Bone marrow (tissue), 2 donors: ENCODE data around the gene GCC1.

Experiments
- DNase-seq, 2 donors: peaks; one replicate each; lab custom pipeline; 2025; lab: John Stamatoyannopoulos, UW

Gene GCC1, protein sequence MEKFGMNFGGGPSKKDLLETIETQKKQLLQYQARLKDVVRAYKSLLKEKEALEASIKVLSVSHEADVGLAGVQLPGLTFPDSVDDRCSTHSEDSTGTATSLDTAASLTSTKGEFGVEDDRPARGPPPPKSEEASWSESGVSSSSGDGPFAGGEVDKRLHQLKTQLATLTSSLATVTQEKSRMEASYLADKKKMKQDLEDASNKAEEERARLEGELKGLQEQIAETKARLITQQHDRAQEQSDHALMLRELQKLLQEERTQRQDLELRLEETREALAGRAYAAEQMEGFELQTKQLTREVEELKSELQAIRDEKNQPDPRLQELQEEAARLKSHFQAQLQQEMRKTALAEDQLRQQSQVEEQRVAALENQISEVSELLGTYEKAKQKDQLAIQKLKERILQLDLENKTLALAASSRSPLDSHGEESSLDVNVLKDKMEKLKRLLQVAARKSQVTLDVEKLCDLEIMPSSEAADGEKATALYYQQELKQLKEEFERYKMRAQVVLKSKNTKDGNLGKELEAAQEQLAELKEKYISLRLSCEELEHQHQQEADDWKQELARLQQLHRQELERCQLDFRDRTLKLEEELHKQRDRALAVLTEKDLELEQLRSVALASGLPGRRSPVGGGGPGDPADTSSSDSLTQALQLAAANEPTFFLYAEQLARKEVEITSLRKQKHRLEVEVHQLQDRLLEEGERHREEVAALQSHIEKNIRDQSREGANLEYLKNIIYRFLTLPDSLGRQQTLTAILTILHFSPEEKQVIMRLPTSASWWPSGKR

DNA sequence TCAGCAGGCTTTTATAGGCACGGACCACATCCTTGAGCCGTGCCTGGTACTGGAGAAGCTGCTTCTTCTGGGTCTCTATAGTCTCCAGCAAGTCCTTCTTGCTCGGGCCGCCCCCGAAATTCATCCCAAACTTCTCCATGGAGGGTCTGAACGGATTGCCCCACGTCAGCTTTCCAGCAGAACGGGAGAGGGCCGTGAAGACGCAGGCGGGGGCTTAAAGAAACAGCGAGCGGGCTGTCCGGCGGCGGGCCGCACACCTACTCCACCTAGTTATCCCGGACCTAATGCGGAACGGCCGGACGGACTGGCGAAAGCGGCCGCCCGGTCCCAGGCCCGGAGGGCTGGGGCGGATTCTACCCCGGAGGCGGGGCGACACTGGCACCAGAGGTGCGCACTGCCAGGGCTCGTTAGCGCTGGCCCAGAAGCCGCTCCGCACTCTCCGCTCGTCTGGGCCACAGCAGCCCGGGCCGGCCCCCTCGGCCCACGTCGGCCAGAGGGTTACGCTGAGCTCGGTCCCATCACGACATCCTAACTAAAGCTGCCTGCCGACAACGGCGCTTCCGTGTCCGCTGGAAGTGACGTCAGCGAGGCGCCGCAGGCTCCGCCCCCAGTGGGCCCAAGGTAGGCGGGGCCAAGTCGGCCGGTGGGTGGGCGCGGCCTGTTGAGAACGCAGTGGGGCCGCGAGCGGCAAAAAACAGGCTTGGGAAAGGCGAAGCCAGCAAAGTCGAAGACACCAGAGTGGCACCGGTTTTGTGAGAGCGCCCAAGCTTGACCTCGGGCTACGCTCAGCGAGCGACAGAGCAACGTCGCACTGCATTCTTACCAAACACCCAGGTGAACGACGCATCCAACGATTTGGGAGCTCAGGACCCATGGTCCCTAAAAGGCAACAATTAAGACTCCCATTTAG, at the start of gene GCC1:
GCC1 (minus strand) TSS at position 553 of the 910 bp plus-strand sequence; CDS start at position 139, 414 bp downstream.
- peak; percentile 62 to 81 for DNase-seq

DNA sequence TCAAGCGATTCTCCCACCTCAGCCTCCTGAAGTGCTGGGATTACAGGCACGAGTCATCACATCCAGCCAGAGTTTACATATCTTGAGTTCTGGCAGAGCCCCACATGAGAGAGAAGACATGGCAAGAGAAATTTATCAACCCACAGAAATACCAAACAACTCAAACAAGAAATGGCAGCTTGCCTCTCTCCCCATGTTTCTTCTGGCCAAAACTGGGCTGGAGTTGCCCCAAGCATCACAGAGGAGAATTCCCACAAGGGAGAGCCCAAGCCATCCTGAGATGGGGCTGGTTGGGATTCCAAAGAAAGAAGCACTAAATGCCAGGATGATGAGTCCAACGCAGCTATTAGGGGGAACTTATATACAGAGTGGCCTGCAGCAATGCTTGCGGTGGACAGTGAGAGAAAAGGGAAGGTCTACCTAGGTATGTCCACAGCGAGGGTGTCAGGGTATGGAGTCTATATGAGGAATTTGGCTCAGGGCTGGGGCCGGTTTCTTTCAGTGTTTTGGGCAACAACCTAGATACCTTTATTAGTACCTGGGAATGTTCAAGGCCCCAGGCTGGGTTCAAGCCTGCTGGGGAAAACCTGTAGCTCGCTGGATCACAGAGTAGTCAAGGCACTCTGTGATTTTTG, 47.0 kb upstream of the GCC1 start:
- DNase-seq = no peak

DNA sequence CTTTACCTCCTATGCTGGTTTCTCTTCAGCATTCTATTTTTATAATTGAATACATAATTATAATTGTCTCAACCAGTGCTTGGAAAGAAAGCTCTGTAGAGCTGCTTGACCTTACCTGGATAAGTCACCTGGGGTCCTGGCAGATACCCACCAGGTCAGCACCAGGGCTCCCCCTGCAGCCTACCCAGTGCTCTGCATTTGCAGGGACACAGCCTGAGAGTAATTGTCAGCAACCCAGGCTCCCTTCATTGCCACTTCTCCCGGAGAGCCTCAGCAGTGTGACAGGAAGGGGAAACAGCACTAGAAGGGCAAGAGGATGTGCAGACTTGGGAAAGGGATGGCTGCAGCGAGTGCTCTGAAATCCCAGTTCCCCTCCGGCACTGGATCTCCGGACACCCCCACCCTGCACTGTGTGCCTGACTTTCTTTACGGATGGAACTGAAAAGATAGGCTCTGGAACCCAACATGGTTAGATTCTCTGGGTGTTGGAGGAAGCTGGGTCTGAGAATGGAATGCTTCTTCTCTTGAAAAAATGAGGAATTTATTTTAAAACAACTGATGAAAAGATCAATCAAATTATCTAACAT, 44.0 kb upstream of the GCC1 start:
- DNase-seq = no peak

DNA sequence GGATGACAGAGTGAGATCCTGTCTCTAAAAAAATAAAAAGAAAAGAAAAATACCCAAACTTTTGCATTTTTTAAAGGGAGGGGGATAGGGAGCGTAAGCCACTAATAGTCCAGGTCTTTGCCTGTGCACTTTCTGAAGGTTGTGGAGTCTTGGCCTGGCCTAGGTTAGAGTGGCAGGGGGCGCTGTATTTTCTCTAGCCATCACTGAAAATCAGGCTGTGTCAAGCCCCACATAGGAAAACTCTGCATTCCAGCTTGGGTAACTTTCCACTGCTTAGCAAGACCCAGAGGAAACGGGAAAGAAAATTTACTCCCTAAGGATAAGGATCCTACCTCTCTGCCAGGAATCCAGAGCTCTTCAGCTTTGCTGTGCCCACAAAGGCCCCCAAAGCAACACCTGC, 43.0 kb upstream of the GCC1 start:
- DNase-seq = no peak

DNA sequence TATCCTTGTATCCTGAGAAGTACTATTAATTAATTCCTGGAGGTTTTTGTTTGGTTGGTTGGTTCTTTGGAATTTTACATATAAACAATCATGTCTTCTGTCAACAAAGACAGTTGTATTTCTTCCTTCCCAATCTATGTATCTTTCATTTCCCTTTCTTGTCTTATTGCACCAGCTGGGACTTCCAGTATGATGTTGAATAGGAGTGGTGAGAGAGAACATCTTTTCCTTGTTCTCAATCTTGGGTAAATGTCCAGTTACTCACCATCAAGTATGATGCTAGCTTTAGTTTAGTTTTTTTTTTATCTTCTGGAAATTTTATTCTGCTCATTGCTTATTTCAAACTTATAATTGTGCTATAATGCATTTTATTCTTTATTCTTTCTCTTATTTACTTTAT, 39.9 kb upstream of the GCC1 start:
- no peak for DNase-seq

GRCh38 chr7:127620406-127621233, 35.2 kb upstream of the GCC1 start:
- DNase-seq = no peak

DNA sequence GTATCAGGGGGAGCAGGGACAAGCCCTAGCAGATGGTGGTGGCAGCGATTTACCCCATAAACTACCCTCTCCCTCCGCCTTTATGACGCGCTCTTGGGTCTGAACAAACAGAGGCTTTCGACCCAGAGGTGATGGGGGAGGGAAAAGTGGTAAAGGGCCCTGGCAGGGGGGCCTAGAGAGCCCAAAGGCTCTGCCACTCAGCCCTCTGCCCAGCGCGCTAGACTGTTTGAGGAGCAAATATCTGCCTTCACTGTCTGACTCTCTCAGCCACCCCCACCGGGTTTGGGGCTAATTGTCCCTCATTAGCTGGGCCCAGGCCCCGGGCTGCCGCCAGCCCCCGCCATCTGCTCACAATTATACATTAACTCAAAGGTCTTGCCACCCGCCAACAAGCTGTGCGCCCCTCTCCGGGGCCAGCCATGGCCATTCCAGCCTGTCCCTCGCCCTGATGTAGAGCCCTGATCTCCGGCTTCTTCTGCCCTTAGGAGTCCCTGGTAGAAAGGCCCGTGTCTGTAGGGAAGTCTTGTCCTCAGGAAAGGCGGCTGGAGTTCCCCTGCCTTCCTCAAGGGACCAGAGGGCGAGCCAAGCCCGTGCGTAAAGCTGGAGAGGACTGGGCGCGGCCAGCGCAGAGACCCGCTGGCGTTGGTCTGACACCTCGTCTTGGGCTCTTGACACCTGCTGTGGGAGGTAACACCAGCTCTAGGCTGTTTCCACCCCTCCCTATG, 34.4 kb upstream of the GCC1 start:
- no peak for DNase-seq

- DNase-seq = no peak
Observed at GRCh38 chr7:127618775-127619174, 33.4 kb upstream of the GCC1 start.

- no peak for DNase-seq
Observed at GRCh38 chr7:127618042-127618441, 32.6 kb upstream of the GCC1 start, which contains the start of gene PAX4. Gene PAX4 (minus strand): TSS chr7:127618142. CDS start chr7:127615928, 2,214 bp downstream.

DNA sequence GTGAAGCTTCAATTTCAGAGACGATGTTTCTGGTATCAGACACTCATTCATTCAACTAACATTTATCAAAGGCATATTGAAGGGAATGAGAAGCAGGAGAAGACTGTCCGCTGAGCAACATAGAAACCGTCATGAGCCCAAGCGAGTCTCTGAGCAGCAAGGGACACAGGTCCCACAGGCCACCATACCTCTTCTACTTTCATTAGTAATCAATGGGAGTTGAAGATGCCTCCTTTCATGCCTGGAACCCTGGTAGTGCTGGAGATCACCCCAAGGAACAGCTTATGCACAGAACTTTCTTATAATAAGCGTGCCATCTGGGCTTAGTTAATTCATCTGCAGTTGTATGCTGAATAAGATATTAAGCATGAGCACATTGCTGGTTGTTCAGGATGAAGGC, 31.3 kb upstream of the GCC1 start:
- DNase-seq = no peak

DNA sequence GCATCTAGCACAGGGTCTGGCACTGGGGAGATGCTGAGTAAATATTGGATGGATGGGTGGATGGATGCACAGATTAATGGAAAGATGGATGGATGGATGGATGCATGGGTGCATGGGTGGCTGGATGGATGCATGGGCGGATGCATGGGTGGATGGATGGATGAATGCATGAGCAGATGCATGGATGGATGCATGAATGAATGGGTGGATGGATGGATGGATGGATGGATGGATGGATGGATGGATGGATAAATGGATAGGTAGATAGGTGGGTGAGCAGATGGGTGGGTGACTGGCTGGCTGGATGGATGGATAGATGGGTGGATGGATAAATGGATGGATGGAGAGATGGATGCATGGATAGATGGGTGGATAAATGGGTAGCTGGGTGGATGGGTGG, 26.9 kb upstream of the GCC1 start:
- DNase-seq = no peak

DNA sequence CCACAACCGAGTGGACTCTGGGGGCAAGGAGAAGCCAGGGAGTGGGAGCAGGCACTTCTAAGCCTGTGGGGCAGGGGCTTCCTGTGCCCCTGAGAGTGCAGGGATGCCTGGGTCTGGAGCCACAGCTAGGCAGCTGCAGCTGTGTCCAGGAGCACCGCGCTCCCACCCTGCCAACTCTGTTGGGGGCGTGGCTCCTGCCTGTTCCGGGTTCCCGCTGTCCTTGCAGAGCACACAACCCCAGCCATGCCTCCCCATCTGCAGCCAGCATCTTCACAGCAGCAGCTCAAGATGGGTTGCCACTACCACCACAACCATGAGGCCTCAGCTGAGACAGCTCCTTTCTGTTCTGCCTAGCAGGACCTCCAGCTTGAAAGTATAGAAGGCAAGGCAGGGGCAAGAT, 23.9 kb upstream of the GCC1 start:
- no peak for DNase-seq

DNA sequence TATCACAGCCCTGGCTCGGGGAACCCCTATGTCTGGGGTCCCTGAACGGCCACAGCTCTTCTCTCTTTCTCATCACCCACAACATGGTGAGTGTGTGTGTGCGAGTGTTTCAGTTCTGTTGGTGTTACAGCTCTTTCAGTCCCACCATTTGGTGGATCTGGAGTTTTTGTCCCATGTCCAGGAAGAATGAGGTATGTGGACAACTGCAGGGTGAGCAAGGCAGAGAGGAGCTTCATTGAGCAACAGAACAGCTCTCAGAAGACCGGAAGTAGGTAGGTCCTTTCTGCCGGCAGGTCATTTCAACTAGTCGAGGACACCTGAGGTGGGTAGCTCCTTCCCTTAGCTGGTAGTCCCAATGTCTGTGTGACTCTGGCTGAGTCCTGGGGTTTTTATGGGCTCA, 23.1 kb upstream of the GCC1 start:
- DNase-seq = no peak

DNA sequence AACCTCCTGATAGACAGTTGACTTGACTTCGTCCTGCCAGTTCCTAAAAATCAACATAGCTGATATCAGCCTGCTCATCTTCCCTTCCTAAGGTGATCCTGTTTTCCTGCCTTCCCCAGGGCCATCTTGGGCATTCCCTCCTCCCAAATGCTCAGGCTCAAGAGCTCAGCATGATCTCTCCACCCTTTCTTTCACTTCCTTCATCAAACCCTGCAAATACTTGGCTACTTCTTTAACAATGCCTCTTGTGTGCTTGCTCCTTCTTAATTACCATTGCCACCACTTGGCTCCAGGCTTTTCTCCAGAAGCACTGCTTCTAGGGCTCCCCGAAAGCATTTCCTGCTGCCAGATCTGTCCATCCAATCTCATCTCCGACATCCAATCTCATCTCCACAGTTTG, 15.5 kb upstream of the GCC1 start:
- no peak for DNase-seq

DNA sequence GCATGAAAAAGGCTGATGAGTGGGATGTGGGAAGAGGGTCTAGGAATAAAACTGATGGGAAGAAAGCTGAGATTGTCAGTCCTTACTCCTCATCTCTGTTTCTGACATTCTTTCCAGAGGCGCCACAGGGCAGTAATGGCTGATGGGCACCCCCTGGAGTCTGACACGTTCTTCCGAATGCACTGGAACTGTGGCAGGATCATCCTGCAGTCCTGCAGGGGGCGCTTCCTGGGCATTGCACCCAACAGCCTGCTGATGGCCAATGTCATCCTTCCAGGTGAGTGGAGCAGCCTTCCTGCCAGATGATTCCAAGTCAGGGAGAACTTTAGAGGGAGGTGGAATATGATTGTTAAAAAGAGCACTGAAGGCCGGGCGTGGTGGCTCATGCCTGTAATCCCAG, 12.9 kb upstream of the GCC1 start:
- no peak for DNase-seq

DNA sequence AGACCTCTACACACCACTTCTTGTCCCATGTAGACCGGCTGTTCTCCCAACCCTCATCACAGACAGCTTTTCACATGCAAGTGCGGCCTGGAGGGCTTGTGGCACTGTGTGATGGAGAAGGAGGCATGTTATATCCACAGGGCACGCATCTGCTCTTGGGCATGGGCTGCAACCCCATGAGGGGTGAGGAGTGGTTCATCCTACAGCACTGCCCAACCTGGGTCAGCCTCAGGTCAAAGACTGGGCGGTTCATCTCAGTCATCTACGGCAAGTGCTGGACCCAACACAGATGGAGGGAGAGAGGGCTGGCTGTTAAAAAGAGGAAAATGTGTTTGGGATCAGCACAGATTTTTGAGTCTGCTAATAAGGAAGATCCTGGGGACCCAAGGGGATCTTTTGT, 10.3 kb upstream of the GCC1 start:
- DNase-seq = no peak

DNA sequence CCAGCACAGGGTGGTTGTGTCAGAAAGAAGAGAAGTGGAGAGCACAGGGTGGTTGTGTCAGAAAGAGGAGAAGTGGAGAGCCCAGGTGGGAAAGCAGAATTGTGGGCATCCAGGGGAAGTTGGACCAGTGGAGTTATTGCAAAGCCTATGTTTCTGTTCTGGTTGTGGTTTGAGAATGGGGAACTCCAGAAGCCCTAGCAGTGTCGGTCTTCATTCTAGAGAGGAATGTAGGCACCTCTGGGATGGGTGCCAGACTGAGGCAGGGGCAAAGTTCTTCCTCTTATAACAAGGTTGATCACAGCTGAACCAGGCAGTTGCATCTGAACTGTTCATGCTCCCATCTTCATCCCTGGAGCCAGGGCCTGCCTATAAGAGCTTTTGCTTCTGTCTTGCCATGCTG, 9.1 kb upstream of the GCC1 start:
- peak; percentile 3 to 77 for DNase-seq

DNA sequence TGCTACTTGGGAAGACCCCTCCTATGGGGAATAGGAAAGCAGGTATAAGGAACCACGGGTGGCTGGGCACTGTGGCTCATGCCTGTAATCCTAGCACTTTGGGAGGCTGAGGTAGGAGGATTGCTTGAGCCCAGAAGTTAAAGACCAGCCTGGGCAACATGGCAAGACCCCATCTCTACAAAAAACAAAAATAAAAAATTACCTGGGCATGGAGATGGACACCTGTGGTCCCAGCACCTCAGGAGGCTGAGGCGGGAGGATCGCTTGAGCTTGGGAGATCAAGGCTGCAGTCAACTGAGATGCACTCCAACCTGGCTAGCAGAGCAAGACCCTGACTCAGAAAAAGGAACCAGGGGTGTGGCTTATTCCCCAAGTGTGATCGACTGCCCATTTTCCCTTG, 7.2 kb upstream of the GCC1 start:
- DNase-seq = no peak

GRCh38 chr7:127591591-127591990, 6.2 kb upstream of the GCC1 start:
- no peak for DNase-seq

DNA sequence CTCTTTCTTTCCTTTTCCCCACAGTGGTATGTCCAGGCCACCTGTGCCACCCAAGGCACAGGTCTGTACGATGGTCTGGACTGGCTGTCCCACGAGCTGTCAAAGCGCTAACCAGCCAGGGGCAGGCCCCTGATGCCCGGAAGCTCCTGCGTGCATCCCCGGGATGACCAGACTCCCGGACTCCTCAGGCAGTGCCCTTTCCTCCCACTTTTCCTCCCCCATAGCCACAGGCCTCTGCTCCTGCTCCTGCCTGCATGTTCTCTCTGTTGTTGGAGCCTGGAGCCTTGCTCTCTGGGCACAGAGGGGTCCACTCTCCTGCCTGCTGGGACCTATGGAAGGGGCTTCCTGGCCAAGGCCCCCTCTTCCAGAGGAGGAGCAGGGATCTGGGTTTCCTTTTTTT, 5.8 kb upstream of the GCC1 start:
- DNase-seq = no peak
